Duodenal mucosa (tissue), 2 donors: ENCODE results near the gene CBR3.

ENCODE experiments used
- H3K27ac ChIP-seq: one replicate; pipeline ENCODE4 v1.7.0; 2013; ENCODE audit warnings: low read depth, low read length
- H3K27me3 ChIP-seq, 2 donors: one replicate each; pipeline ENCODE4 v1.7.0; 2013; ENCODE audit warnings: low read length in 2 of 2, control low read depth in 1 of 2; ENCODE audit not compliant: insufficient read depth in 2 of 2, control insufficient read depth in 1 of 2
- H3K36me3 ChIP-seq, 2 donors: one replicate each; pipeline ENCODE4 v1.7.0; 2013; ENCODE audit warnings: low read length in 2 of 2, control low read depth in 1 of 2; ENCODE audit not compliant: insufficient read depth in 2 of 2, control insufficient read depth in 1 of 2
- H3K4me1 ChIP-seq, 2 donors: one replicate each; pipeline ENCODE4 v1.7.0; 2013; ENCODE audit warnings: low read length in 2 of 2, control low read depth in 1 of 2; ENCODE audit not compliant: insufficient read depth in 2 of 2, control insufficient read depth in 1 of 2
- H3K4me3 ChIP-seq, 2 donors: one replicate each; pipeline ENCODE4 v1.7.0; 2013; ENCODE audit warnings: low read length in 2 of 2, low read depth in 1 of 2
- H3K9ac ChIP-seq, 2 donors: one replicate each; pipeline ENCODE4 v1.7.0; 2013; ENCODE audit warnings: low read length in 2 of 2, low read depth in 1 of 2
- H3K9me3 ChIP-seq, 2 donors: one replicate each; pipeline ENCODE4 v1.7.0; 2013; ENCODE audit warnings: low read length in 2 of 2, control low read depth in 1 of 2; ENCODE audit not compliant: control insufficient read depth in 1 of 2

CBR3 gene

DNA sequence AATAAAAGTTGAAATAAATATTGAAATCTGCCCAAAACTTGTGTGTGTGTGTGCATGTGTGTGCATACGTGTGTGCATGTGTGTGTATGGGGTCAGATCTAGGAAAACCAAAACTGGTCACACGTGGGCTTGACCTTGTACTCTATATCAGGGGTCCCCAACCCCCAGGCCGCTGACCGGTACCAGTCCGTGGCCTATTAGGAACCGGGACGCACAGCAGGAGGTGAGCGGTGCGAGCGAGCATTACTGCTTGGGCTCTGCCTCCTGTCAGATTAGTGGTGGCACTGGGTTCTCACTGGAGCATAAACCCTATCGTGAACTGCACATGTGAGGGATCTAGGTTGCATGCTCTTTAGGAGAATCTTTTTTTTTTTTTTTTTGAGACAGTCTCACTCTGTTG is 30.5 kb downstream of the CBR3 start:
- H3K9me3 ChIP-seq = no peaks in the 10 kb centered on the region
- H3K9ac ChIP-seq = no peak overlapping the region
- H3K4me3 ChIP-seq = no peak overlapping the region
- no peak overlapping the region for H3K27ac ChIP-seq
- no peaks in the 10 kb centered on the region for H3K27me3 ChIP-seq
- peaks cover 9 to 13% of the 10 kb centered on the region in 2 donors for H3K4me1 ChIP-seq
- peaks cover 6 to 28% of the 10 kb centered on the region in 2 donors for H3K36me3 ChIP-seq

DNA sequence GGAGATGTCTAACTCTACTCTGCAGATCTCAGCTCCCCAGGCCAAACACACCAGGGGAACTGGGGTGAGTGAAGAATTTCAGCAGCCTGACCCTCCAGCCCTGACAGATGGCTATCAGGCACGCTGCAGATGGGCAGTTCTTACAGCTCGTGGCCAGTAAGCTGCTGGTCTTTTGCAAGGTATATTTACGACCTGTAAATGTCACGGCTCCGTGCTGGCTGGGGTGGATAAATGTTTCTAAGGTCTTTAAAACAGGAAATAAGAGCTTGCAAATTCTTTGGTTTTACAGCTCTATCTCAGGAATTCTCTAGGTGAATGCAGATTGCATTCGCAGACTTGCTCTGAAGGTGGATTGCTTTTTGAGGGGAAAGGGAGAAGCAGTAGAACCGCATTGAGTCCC is 31.8 kb downstream of the CBR3 start:
- Histone ChIP-seq H3K36me3 (peaks cover 6 to 31% of the 10 kb centered on the region in 2 donors), H3K27ac (no peak overlapping the region), H3K27me3 (no peaks in the 10 kb centered on the region), H3K9me3 (no peaks in the 10 kb centered on the region), H3K9ac (no peak overlapping the region), H3K4me3 (no peak overlapping the region), H3K4me1 (peaks cover 9 to 13% of the 10 kb centered on the region in 2 donors)

DNA sequence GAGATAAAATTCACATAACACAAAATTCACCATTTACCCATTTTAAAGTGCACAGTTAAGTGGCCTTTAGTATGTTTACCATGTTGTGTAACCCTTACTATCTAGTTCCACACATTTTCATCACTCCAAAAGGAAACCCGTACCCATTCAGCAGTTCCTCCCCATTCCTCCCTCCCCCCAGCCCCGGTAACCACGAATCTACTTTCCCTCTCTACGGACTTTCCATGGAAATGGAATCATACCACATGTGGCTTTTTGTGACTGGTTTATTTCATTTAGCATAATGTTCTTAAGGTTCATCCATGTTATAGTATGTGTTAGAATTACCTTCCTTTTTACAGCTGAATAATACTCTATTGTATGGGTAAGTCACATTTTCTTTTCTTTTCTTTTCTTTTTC is 32.7 kb downstream of the CBR3 start:
- Histone ChIP-seq H3K36me3 (peaks cover 6 to 36% of the 10 kb centered on the region in 2 donors), H3K27ac (no peak overlapping the region), H3K9me3 (no peaks in the 10 kb centered on the region), H3K4me3 (no peak overlapping the region), H3K9ac (no peak overlapping the region), H3K4me1 (peaks cover 13 to 16% of the 10 kb centered on the region in 2 donors), H3K27me3 (no peaks in the 10 kb centered on the region)

DNA sequence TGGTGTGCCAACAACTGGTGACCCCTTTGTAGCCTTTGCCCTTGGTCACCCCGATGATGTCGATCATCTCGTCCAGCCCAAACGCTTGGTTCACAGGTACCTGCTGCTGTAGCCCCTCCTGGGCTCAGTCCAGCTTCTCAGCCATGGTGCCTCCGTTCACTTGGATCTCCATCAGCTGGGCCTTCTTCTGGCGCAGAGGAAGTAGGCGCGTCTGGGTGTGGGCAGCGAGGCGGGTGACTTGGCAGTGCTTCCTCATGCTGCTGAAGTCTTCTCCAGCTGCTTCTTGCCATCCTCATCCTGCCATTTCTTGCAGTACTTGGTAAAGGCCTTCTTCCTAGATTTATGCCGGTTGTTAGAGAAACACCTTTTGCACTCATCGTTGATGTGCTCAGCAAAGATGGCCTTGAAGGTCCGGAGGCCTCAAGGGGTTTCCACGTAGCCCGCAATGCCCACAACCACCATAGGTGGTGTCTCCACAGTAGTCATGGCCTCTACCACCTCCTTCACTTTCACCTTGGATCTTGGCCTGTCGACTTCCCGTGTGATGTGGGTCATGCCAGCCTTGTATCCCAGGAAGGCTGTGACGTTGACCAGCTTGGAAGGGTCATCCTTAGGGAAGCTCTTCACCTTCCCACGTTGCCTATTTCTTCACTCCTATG is 34.7 kb downstream of the CBR3 start:
- H3K27ac ChIP-seq = no peak overlapping the region
- peaks cover 6 to 36% of the 10 kb centered on the region in 2 donors for H3K36me3 ChIP-seq
- peaks cover 5 to 11% of the 10 kb centered on the region in 2 donors for H3K4me1 ChIP-seq
- no peak overlapping the region for H3K4me3 ChIP-seq
- H3K27me3 ChIP-seq = no peaks in the 10 kb centered on the region
- H3K9ac ChIP-seq = no peak overlapping the region
- no peaks in the 10 kb centered on the region for H3K9me3 ChIP-seq

DNA sequence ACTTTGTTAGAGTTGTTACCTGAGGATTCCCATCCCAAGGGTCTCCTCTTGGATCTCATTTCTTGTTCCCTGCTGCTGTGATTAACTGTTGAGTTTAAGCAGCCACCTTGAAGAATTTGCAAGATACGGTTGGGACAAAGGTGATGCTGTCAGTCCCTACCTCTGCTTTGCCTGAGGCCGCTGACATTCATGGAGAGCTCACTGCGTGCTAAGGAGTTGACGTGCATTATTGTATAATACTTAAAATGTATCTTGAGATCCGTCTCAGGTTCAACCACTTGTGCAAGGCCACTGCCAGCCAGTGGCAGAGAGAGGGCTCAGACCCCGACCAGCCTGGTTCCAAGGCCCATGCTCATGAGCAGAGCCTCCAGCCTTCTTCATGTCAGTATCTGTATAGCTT is 35.9 kb downstream of the CBR3 start:
- H3K27me3 ChIP-seq = no peaks in the 10 kb centered on the region
- no peak overlapping the region for H3K4me3 ChIP-seq
- H3K36me3 ChIP-seq = peaks cover 6 to 29% of the 10 kb centered on the region in 2 donors
- H3K27ac ChIP-seq = no peak overlapping the region
- H3K4me1 ChIP-seq = peaks cover 4 to 11% of the 10 kb centered on the region in 2 donors
- no peaks in the 10 kb centered on the region for H3K9me3 ChIP-seq
- no peak overlapping the region for H3K9ac ChIP-seq

DNA sequence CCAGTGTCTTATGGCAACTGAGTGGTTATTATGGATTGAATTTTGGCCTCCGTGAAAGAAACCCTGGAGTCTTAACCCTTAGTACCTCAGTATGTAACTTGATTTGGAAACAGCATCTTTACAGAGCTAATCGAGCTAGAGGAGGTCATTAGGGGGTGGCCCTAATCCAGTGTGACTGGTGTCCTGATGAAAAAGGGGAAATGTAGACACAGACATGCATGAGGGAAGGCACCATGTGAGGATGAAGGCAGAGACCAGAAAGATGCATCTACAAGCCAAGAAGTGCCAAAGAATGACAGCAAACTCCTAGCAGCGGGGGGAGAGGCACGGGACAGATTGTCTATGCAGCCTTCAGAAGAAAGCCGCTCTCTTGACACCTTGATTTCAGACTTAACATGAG is 36.5 kb downstream of the CBR3 start:
- H3K4me1 ChIP-seq = peaks cover 4 to 11% of the 10 kb centered on the region in 2 donors
- no peaks in the 10 kb centered on the region for H3K27me3 ChIP-seq
- peaks cover 6 to 29% of the 10 kb centered on the region in 2 donors for H3K36me3 ChIP-seq
- H3K9ac ChIP-seq = no peak overlapping the region
- no peak overlapping the region for H3K4me3 ChIP-seq
- H3K27ac ChIP-seq = no peak overlapping the region
- no peaks in the 10 kb centered on the region for H3K9me3 ChIP-seq

DNA sequence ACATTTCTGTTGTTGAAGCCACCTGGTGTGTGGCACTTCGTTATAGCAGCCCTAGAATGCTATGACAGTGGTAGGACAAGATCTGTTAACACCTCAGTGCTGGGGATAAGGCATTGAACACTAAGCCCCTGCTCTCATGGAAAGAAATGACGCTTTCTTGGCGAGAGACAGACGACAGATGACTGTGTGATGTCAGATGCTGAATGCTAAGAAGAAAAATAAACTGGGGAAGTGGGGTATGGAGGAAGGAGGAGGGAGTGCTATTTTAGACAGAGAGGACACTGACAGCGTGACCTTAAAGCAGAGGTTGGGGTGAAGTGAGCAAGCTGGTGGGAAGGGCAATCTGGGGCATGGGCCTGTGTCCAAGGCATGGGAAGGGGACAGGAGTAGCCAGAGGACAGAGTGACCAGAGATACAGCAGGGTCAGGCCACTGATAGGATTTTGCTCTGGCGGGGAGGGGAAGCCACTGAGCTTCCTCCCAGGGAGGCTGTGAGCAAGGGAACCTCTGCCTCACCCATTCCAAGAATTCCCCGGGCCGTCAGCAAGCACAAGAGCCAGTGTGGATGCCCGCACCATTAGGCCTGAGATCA is 37.0 kb downstream of the CBR3 start:
- Histone ChIP-seq H3K27ac (no peak overlapping the region), H3K9me3 (no peaks in the 10 kb centered on the region), H3K4me3 (no peak overlapping the region), H3K9ac (no peak overlapping the region), H3K27me3 (no peaks in the 10 kb centered on the region), H3K4me1 (peaks cover 4 to 11% of the 10 kb centered on the region in 2 donors), H3K36me3 (peaks cover under 1 to 26% of the 10 kb centered on the region in 2 donors)

DNA sequence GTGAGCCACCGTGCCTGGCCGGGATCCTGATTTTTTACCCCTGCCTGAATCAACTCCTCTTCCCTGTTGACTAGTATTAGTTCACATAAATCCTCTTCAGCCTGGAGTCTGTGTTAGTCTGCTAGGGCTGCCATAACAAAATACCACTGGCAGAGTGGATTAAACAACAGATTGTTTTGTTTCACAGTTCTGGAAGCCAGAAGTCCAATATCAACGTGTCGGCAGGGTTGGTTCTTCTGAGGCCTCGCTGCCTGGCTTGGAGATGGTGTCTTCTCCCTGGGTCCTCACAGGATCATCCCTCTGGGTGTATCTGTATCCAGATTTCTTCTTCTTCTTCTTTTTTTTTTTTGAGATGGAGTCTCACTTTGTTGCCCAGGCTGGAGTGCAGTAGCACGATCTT is 39.9 kb downstream of the CBR3 start:
- no peak overlapping the region for H3K9ac ChIP-seq
- no peak overlapping the region for H3K4me3 ChIP-seq
- H3K27me3 ChIP-seq = no peaks in the 10 kb centered on the region
- no peak overlapping the region for H3K27ac ChIP-seq
- peaks cover 4 to 11% of the 10 kb centered on the region in 2 donors for H3K4me1 ChIP-seq
- no peaks in the 10 kb centered on the region for H3K9me3 ChIP-seq
- peaks cover 0 to 12% of the 10 kb centered on the region in 2 donors for H3K36me3 ChIP-seq

DNA sequence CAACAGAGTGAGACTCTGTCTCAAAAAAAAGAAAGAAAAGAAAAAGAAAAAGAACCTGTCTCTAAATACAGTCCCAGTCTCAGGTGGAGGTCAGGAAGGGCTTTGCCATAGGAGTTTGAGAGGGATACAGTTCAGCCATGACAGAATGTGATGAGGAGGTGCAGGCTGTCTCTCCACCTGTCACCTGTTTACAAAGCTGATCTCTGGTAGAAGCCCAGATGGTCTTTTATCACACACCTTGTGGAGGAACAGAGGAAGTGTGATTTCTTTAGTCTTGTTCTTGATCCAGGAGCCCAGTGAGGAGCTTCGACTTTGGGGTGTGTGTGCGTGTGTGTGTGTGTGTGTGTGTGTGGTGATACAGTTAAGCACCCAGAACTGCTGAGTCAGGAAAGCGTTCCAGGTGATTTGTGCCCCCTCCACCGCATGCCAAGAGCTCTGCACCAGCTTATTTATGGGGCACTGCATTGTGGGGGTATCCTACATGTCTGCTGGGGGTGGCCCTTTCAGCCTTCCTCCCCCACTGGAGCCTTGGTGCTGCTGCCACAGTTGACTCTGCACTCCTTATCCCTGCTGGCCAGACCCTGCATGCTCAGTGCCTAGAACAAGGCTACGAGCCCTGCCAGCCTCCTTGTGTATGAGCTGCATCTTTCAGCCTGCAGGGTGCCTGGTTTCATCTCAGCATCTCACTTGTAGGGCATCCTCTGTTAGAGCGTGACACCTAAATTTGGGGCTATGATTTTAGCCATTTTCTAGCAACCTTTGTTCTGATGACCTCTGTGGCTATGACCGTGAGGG is 41.1 kb downstream of the CBR3 start:
- H3K9ac ChIP-seq = no peak overlapping the region
- peaks cover 0 to 10% of the 10 kb centered on the region in 2 donors for H3K36me3 ChIP-seq
- H3K4me3 ChIP-seq = no peak overlapping the region
- peaks cover 4 to 11% of the 10 kb centered on the region in 2 donors for H3K4me1 ChIP-seq
- no peak overlapping the region for H3K27ac ChIP-seq
- H3K9me3 ChIP-seq = no peaks in the 10 kb centered on the region
- H3K27me3 ChIP-seq = no peaks in the 10 kb centered on the region

DNA sequence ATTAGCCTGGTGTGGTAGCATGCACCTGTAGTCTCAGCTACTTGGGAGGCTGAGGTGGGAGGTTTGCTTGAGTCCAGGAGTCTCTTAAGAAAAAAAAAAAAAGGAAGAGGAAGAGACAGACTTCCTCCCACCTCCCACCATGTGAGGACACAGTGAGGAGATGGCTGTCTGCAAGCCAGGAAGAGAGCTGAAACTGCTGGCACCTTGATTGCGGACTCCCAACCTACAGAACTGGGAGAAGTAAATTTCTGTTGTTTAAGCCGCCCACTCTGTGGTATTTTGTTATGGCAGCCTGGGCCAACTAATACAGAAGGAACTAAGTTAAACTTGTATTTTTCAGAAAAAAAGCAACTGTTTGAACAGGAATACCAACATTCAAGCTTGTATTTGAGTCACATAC is 43.5 kb downstream of the CBR3 start:
- H3K4me3 ChIP-seq = no peak overlapping the region
- peaks cover 4% of the 10 kb centered on the region in 2 donors for H3K4me1 ChIP-seq
- H3K27me3 ChIP-seq = no peaks in the 10 kb centered on the region
- H3K9me3 ChIP-seq = no peaks in the 10 kb centered on the region
- no peak overlapping the region for H3K27ac ChIP-seq
- H3K36me3 ChIP-seq = peaks cover 0 to 7% of the 10 kb centered on the region in 2 donors
- H3K9ac ChIP-seq = no peak overlapping the region
